Globus pallidus (tissue), 1 donor: ENCODE data around the gene TRA2B.

Source experiments
- DNase-seq: peaks from one replicate; pipeline ENCODE4 v3.0.0-alpha.2; 2015; ENCODE audit warnings: low spot score

TRA2B gene

GRCh38 chr3:185950728-185951127 is 12.9 kb upstream of the TRA2B start:
- DNase-seq: no peak

- no peak for DNase-seq
Observed at GRCh38 chr3:185949515-185949914, 11.7 kb upstream of the TRA2B start.

DNA sequence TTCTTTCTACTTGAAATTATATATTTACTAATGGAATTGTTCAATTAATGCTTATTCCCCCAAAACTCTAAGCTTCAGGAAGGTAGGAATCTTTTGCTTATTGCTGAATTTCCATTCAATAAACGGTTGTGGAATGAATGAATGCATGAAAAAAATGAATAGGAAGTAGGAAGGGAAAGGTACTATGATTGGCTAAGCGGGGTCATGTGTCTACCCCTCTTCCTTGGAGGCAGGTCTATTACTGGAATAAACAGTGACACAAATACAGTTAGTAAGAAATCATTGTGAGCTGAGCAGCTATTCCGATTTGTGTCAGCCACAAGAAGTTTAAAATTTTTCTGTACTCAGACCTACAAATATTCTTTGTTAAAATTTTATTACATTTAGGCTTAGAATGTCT is 10.5 kb upstream of the TRA2B start:
- DNase-seq: no peak

DNA sequence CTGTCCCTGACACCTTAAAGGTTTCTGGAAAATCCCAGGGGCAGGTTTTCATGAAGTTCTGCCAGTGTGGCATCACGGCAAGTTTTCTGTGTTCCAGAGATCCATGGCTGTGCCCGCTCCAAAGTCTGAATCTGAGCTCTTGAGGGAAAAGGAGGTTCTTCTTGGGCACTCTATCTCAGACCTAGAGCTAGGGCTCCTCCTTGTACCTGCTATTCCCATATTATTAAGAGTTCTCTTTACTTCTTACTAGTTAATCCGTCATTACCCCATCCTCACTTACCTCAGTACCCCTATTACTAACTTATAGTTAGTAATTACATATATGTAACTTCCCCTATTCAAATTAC is 5.9 kb upstream of the TRA2B start:
- DNase-seq: no peak

- DNase-seq: peak; percentile 68
Observed at GRCh38 chr3:185942907-185943759, 5.3 kb upstream of the TRA2B start.

GRCh38 chr3:185942396-185942795 is 4.6 kb upstream of the TRA2B start:
- no peak for DNase-seq

DNA sequence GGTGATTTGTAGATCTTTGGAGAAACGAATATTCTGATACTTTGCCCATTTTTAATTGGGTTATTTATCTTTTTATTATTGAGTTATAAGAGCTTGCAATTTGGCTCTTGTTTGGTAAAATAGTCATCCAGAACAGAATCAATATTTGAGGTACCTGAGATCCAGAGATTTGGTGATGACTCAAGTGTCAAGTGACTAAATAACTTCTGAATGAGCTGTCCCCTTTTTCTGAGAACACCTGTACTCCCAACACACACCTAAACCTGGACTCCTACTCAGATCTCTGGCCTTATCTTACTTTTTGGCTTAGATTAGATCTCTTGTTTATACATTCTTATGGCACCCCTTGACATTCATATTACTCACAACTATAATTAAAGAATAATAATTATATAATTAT is 3.1 kb upstream of the TRA2B start:
- DNase-seq: no peak

- DNase-seq: no peak
Observed at GRCh38 chr3:185939721-185940120, 1.9 kb upstream of the TRA2B start.

- DNase-seq: peak; percentile 72
Observed at GRCh38 chr3:185936814-185937688, 763 bp downstream of the TRA2B start.

GRCh38 chr3:185936273-185936629 is 1.6 kb downstream of the TRA2B start:
- no peak for DNase-seq

GRCh38 chr3:185935465-185936272 is 2.1 kb downstream of the TRA2B start:
- DNase-seq: no peak

DNA sequence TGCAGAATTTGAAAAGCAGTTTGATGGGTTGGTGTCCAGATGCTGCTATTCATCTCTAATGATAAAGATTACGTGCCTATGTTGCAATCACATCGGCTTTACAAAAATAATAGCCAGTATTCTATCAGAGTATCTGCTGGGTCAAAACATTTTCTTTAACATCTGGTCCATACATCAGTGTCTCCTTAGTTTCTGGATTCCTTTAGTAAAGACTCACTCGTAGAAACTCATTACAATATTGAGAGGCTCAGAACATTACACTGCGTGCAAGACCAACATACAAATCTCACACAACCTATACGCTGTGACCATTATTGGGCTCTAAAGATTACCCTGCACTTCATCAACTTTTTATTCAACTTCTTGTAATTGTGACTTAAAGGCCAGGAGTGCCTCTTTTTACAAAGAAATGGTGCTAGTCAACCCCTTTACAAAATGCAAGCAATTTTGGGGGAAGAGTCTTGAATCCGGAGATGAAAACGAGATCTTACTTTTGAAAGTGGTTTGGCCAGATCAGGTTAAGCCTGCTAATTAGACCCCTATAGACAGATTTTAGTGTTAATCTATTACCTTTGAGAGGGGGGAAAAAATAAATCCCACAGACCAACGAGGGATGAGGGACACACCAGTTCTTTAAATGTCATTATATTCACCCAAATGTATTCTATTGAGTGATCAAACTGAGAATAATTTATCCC is 2.9 kb downstream of the TRA2B start:
- DNase-seq: no peak

GRCh38 chr3:185934174-185934557 is 3.6 kb downstream of the TRA2B start:
- no peak for DNase-seq

DNA sequence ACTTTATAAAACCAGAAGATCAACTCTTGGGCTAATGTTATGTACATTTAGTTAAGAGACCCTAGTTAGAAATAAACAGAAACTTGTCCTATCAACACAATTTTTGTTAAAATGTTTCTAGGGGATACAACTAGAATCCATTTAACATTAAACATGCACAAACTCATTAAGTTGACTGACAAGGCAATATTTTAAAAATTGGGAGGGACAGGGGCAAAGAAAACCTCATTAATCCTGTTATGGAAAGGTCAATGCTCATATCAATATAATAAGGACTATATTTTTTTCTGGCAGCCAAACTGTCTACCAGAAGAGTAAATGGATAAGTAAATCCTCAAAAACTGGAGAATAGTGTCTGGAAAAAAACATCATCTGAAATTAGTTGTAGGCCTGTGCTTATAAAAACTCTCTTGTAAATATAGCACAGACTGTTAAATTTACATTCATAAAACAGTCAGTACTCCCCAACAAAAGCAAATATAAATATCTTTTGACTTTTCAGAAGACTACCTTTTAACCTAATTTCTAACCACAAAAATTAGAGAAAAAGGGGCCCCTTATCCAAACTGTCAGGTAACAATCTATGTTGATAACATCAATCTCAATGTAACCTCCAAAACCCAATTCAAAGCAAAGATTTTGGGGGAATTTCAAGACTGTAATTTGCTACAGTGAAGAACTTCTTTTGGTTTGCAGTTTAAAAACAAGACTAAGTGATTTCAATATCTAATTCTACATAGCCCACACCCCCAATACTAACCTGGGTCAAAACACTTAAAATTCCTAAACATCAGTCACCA is 4.2 kb downstream of the TRA2B start:
- no peak for DNase-seq

GRCh38 chr3:185931777-185932612 is 5.8 kb downstream of the TRA2B start:
- no peak for DNase-seq

DNA sequence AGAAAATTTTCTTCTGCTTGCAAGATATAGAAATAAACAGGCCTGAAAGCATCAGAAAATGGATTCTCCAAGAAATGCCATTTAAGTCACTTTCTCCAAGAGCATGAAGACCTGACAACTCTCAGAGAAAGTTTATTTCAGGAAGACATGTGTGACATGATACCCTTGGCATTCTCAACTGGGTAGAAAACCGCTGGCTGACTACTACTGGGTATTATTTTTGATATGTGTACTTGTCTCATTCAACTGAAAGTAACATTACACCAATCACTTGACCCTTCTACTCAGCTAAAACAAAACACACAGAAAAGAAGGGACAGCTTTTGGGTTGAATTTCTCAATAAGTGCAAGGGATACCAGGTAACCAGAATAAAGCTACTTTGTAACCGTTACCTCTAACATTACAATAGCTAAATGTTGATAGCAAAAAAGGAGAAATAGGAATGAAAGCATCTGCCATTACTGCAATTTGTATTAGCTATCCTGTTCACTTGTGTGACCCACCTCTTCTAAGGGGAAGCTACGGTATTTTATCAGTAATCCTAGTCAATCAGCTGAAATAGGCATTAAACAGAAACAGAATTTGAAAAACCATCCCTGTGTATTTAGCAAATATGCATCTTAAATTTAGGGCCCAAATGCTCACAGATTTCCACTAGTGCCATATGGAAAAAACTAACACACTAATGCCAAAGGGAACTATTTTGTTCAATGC is 7.3 kb downstream of the TRA2B start:
- DNase-seq: no peak

GRCh38 chr3:185929192-185930151 is 8.3 kb downstream of the TRA2B start:
- DNase-seq: no peak

DNA sequence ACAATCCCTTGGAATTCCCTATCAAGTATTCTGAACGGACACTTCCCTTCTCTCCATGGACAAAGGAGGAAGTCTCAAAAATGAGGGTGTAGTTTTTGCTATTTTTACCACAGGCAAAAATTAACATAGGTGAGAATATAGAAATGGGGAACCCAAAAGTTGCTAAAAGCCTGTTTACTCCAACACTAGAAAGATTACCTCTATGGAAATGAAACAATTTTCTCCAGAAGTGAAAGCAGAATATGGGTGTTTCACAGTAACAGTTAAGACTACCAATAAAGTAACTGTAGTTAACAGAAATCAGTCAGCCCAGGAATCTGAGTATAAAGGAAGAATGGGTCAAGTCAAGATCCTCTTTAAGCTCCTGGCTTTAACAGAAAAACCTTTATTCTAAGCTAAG is 9.3 kb downstream of the TRA2B start:
- DNase-seq: no peak
